A172 (cell line): ENCODE data around the gene SLC10A7. TPM values are rescaled to one million over a fixed set of nuclear protein-coding genes. Genes with fewer than 3 reads are reported as not detected.

Experiments used
- DNase-seq: peaks from one replicate; pipeline ENCODE4 v3.0.0-alpha.2; 2015; ENCODE audit warnings: low spot score
- total RNA-seq: library from RNA; depleted of rRNA; stranded (reverse); fragments of >200 nt; shearing (Covaris generic); gene quantifications from 2 replicates; pipeline ENCODE4 v1.2.3, GENCODE V29; 2014

The SLC10A7 gene
- total RNA-seq, 1 experiment from 2014 or later: 5.7 TPM

GRCh38 chr4:146310319-146311021 lies 211.3 kb downstream of the SLC10A7 start:
- DNase-seq: no peak

GRCh38 chr4:146308951-146309350 lies 212.8 kb downstream of the SLC10A7 start:
- DNase-seq: no peak

DNA sequence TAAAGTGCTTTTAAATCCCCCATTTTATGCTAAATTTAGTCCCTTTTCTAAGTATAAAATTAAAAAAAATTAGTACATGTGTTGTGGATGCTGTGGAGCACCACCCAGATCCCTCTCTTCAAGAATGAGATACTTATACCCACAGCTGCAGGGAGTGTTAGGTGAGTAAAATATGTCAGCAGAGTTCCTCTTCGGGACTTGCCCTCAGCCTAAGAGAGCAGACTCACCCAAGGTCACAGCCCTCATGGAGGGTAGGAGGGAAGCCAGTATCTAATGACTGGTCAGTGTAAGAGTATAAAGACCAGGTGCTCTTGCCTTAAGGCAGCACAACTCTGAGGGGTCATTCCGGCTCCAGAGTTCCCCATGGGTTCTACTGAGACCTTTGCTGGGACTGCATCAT lies 218.9 kb downstream of the SLC10A7 start:
- no peak for DNase-seq

DNA sequence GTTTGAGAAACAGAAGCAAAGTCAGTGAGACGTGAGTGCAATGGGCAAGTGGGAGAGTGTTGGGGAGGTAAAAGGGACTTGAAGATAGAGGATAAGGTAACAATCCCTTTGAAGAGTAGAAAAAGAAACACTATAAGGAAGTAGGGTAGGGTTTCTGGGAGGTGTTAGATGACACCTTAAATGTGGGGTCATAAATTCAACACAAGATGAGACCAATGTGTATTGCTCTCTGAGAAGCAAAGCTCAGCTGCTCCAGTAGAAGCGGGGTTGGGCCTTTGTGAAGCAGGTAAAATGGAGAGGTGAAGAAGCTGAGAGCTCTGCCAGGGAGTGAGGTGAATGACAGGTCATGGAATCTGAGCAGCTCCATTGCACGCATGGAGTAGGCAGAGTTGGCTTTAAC lies 222.1 kb downstream of the SLC10A7 start:
- DNase-seq: no peak

DNA sequence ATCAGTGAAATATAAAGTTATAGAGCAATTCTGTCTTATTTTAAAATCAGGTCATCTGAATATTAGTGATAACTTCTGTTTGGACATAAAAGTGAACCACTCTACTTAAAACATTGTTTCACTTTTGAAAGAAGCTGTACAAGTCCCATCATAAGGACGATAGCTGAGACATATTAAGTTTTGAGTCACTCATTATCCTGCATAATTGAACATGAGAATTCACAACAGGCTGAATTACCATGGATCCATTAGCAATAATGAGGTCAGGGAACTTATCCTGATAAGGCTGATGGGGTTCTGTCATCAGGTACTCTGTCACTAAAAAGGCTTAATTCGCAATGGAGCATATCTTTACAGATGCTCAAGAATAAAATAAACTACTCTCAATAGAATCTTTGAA lies 227.0 kb downstream of the SLC10A7 start:
- DNase-seq: no peak

DNA sequence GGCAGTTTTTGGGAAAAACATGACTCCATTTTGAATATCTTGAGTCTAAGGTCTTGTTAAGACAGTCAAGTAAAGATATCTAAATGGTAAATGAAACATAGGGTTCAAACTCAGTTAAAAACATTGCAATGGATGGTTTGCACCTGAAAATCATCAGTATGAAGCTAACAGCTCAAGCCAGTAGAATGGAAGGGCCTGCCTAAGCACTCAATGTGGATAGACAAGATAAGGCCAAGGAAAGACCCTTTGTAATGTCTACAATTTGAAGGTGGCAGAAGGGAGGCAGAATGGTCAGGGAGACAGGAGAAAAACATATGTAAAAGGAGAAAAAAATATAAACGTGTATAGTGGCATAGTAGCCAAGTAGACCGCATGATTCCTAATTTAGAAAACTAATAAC lies 229.2 kb downstream of the SLC10A7 start:
- no peak for DNase-seq

DNA sequence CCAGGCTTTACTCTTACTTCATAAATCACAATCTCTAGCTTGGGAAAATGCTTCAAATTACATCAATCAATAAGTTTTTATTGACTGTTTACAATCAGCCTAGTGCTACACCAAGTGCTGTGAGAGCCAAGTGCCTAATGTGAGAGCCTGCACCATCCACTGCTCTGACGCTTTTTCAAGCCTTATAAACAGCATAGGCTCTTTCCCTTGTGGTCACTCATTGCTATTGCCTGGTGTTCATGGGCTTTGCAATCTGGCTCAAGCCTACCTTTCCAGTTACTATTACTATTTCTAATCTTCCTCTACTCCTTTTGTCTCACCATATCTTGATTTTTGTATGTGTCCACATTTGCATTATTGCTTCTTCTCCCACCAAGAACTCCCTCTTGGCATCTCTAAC lies 230.4 kb downstream of the SLC10A7 start:
- no peak for DNase-seq

DNA sequence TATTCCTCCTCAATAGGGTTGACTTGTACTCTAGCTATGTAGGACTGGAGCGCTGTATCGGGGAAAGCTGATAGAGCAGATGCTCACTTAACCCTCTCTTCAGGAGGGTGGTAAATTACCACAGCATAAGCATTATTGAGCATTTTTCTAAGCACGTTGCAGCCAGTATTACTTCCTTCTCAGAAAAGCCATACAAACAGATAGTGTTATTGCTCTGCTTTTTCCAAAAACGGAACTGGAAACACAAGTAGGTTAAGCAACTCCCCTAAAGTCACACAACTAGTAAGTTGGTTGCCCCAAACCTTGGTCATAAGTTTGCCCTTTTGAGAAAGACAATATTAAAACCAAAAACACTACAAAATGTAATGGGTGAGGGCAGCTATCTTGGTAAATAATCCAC lies 233.5 kb downstream of the SLC10A7 start:
- no peak for DNase-seq

DNA sequence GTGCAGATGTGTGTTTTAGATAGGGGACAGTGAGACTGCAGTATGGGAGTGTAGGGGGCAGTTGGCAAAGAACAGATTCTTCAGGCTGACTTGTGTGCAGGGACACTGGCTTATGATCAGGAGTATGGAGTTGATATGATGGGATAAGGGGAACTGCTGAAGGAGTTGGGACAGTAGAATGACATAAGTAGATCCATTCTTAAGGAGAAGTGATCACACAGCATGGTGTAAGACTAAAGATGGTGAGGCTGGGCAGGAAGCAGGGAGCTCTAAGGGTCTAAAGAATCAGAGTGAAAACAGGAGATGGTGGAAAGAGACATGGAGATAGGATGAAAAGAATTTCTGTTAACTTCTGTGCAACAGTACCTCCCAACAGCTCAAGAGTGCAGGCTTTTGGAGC lies 236.7 kb downstream of the SLC10A7 start:
- DNase-seq: no peak

DNA sequence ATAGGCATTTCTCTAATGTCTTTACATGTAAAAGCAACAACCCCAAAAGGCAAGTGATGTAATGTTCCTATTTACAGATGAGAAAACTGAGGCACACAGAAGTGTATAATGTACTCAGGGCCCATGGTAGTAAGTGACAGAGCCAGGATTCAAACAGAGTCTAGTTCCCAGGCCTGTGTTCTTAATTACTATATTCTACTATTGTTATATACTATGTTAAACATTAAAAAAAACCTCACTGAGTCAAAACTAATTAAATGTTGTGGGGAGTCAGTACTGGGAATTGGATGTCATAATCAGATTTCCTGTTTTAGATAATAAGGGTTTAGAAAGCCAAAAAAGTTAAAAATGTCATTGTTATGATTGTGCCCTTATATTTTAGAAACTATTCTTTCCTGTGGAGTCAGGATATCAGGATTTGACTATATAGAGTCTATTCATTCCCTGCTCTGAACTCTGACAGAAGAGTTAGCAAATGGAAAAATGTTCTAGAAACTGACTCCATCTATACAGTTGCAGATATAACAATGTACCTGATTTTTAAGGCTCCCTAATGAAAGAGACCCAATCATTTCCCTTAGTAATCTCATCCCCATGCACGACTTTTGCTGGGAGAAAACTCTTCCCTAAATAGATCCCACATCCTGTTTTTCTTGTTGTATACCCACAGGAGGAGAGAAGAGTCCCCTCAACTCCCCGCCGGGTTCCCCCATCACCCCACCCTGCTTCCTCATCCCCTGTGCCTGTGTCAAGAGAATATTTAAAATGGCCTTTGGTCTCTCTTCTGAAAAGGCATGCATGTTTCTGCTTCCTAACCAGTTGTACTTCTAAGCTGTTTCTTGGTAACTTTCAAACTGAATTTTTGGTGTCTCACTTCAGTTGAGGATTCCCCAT lies 237.7 kb downstream of the SLC10A7 start:
- no peak for DNase-seq

DNA sequence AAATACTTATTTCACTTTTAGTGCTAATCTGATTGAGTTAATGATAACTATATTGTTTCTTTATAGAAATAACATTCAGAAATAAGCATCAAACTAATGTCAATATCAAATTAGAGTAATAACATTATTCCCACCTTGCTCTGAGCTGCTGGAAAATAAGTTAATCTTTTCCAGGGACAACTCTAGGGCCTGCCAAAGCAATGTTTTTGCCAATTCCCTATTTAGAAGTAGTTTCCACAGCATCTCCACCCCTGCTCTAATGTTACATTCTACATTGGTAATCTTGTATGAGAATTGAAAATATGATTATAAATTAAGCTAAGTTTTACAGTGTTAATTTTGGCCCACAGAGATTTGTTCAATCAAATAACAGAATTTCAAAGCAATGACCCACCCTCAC lies 239.1 kb downstream of the SLC10A7 start:
- no peak for DNase-seq

- no peak for DNase-seq
These were observed 242.8 kb downstream of the SLC10A7 start for GRCh38 chr4:146278986-146279385.

DNA sequence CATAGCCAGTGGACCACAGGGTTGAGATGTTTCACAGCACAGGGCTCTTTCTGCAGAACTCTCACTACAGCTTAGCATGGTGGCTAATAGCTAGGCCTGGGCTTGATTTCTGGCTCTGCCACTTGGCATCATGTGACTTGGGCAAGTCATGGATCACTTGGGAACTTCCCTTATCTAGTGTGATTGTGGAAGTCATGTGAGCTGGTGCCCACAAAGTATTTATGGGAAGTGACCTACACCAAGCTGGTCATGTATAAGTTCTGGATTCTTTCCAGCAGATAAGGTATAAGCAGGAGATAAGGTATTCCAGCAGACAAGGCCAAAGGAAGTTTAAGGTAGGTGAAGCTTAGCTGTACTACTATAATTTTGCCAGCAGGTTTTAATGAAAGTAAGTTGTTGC lies 246.4 kb downstream of the SLC10A7 start:
- no peak for DNase-seq

DNA sequence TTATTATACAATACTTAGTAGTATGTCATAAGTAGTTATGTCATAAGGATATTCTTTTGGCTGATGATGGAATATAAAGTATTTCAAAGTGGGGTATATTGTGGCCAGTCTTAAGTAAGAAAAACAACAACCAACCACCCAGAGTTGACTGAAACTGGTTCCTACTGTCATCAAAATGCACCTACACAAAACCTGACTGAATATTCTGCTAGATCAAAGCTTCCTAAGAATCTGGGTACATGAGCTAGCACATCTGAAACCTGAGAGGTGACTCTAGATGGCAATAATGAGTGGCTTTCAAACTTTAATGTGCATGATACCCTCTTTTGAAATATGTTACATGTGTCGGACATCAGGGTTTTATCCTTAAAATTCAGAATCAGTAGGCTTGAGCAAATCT lies 247.0 kb downstream of the SLC10A7 start:
- DNase-seq: no peak

- no peak for DNase-seq
These were observed 248.4 kb downstream of the SLC10A7 start for GRCh38 chr4:146273204-146273901.

DNA sequence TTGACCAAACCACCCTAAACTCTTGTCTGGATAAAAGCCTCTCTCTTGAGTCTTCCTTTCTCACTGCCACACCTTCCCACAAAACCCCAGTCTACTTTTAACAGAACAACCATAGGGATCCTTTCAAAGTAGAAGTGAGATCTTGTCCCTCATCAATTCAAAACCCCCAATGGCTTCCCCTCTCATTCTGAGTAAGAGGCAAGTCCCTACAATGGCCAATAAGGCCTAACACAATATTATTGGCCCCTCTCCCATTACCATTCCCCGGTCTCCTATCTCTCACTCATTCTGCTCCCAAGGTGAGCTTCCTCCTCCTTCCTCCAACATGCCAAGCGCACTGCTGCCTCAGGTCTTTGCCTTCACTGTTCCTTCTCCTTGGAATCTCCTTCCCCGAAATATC lies 250.3 kb downstream of the SLC10A7 start:
- DNase-seq: no peak

DNA sequence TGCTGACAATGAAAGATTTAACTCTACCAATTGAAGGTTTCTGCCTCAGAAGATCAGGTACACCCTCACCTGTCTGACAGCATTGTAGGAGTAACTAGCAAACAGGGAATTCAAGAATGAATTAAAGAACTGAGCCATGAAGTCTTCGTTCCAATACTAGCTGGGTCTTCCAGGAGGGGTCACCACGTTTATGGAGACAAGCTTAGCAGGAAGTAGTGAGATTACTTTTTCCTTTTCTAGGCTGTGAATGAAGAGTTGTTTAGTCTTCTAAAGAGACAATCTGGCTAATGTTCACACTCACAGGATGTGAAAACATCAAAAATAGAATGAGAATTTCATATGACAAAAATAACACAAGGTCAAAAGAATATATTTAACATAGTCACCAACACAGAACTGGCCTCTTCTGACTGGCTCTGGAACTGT lies 252.5 kb downstream of the SLC10A7 start:
- no peak for DNase-seq

DNA sequence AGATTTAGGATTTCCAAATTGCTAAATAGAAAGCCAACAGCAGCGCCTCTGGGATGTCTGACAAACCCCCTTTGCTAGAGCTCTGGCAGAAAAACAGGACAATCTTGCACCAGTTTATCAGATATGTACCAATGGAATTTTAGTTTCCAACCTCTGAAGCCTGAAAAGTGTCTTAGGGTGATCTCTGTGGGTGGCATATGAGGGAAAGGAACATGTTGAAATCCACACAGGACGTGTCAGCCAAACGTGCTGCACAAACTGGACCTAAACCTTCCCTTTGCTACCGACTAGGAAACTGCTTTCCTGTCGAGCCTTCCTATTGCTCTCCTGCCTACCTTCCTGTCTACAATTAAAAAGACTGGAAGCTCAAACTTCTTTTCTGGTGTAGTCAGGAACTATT lies 253.9 kb downstream of the SLC10A7 start:
- DNase-seq: no peak

DNA sequence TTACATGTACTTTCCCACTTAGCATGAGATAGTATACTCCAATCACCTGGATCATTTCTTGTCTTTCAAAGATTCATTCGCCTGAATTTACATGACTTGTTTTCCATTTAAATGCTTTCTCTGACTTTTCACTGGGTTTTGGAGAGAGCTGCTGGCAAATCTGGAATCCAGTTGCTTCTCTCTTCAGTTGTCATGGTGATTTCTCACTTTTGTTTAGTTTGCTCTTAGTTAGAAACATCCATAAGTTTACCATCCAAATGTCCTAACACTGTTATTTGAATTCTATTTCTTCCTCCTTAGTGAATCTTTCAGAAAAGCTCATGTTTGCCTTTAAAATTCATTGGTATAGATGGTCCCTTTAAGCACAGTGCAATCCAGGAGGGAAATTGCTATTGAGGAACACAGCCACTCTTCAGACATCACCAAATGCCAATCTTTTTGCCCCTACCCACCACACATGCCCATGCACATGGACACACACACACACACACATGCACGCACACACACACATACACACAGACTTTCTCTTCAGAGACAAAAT lies 255.7 kb downstream of the SLC10A7 start:
- DNase-seq: no peak

DNA sequence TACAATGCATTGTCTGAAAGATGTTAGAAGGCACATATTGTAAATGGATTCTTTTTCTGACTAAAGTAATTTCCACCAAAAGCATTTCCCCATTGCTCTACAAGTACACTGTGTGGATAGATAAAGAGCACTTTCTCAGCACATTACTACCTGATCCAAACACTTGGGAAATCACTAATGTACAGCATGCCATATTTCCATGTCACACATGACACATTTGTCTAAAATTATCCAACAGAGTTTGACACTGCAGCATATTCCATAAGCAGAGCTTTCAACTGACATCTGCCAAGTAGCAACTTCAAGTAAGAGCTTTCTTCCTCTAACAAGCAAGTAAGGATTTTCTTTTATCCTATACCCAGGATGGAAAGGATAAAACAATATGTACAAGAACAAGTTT lies 257.9 kb downstream of the SLC10A7 start:
- DNase-seq: no peak

- DNase-seq: no peak
These were observed 260.7 kb downstream of the SLC10A7 start for GRCh38 chr4:146261041-146261440.

- DNase-seq: no peak
These were observed 261.2 kb downstream of the SLC10A7 start for GRCh38 chr4:146260521-146260920.
